ENCODE data around the gene MACROD2. TPM values are rescaled to one million over a fixed set of nuclear protein-coding genes. Genes with fewer than 3 reads are reported as not detected.
A peak's percentile ranks its signal among the peaks of the same experiment; 100 is the strongest.

Gene MACROD2
- total RNA-seq, 1 experiment from 2014 or later, result not detected

DNA sequence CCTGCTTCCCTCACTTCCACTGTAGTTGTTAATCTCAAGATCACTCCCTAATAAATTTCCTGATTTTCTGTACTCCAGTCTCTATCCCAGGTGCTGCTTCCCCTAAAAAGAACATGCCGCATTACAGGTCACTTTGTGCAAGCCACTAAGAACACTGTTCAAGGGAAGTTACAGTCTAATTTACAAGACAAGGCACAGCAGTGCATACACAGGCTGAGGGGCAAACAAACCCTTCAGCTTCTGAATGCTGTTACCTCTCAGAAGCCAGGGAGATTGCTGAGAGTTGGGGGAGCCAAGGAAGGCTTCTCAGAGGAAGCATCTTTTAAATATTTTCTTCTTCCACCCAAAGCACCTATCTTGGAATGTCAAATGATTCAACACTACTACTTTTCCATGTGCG is 787.4 kb downstream of the MACROD2 start:
- in situ Hi-C loops (cut with HindIII; ENCODE audit: low sequenced_read_pairs), result no loop called here
- no peak for DNase-seq (ENCODE audit: low spot score)

DNA sequence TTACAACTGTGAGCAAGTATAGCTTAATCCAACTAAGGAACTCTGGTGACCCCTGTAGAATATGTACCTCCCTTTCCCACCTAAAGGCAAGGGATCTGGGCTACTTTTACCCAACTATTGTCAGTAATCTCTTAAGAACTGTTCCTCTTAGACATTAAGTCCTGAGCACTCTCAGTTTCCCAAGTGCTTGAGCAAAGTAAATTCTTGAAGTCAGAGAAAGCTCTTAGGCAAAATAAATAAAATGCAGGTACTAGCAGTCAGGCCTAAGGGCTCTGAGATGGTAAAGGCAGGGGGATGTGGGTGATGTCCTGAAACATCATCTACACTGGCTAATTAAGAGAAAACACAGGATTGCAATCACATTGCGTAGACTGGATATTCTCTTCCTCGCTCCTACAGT is 788.5 kb downstream of the MACROD2 start:
- DNase-seq (ENCODE audit: low spot score), result no peak
- in situ Hi-C loops (cut with HindIII; ENCODE audit: low sequenced_read_pairs), result no loop called here

DNA sequence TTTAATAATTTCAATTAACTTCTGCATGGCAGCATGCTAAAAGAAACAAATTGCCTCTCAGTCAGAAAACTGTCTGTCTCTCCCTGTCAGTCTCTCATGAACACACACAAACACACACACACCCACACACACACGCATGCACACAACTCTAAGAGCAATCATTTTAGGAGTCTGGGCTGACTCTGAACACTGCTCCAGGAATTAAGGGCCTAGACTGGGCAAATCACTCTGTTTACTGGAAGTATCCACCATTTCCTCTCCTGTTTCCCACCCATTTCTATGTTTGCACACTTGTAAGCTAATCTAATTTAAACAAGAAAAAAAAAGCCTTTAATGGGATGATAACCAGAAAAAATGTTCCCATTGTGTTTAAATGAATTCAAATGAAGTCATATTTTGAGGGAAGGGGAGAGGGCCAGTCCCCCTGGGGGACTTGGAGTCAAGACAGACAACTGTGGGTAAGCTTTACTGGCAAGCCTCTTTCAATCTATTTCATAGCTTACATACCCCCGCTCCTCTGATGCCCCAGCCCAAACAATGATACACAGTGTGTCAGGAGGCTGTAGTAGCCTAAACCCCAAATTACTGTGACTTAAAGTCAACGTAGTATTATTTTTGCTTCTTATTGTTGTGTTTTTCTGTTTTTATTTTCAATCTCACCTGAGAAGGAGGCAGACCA is 789.9 kb downstream of the MACROD2 start:
- in situ Hi-C loops (cut with HindIII; ENCODE audit: low sequenced_read_pairs), result no loop called here
- no peak for DNase-seq (ENCODE audit: low spot score)

DNA sequence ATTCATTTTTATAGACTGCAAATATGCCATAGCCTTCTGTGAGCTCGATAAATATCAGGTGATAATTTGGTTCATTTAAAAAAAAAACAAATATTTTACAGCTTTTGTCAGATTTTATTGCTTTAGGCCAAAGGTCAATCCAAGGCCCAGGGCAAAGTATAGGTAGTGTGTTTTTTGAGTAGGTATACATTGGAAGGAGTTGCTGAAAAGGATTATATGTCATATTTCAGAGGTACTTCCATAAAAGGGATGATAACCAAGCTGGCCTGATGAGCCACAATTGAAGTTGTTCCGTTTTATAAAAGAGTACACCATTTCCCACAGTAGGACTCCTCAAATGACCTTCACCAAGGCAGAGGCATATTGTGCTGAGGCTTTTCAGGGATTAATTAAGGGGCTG is 794.9 kb downstream of the MACROD2 start:
- DNase-seq (ENCODE audit: low spot score), result no peak
- in situ Hi-C loops (cut with HindIII; ENCODE audit: low sequenced_read_pairs), result no loop called here

DNA sequence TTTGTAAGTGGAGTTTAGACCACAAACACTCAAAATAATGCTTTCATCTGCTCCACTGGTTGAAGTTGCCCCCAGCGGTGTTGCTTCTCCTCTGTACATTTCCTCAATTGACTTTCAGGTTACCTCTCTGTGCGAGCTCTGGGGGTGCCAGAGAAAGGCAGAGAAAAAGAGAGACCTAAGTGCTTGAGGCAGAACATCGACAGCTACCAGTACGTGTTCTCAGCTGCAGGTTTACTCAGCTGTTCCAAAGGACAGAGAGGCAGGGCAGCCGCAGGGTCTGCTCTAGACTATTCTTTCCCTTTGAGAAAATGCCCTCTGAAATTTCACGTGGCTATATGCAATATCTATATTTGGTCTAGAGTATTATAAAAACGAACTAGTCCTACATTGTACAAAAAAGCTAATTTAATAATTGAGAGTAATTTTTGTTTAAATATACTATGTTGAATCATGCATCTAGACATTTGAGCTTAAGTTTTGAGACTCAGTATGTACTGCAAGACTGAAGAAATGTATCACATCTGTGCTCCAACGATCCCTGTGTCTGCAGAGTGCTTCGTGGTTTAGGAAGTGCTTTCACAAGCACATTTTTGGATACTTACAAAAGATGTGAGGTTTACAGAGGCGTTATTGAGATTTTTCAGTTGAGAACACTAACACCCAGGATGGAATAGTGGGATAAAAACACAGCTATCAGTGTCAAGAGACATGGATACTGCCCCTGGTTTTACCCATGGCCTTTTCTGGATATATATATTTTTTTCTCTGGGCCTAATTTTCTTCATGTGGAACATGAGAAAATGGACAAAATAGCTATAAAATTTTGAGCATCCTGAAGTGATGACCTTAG is 795.7 kb downstream of the MACROD2 start:
- in situ Hi-C loops (cut with HindIII; ENCODE audit: low sequenced_read_pairs), result no loop called here
- DNase-seq (ENCODE audit: low spot score), result no peak

DNA sequence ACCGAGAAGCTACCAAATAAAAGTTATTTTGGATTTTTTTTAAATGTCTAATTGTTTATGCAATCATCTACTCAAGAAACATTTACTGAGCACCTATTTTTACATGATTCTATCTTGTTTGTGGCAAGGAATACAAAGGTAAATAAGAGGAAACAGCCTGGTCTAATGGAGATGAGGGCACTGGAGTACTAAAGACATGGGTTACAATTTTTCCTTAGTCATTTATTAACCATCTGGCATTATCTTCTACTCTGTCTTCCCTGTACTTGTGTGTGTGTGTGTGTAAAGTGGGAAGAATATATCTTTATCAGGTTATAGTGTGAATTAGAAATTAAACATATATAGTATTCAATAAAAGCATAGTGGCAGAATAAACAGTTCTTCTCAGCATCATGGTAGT is 797.6 kb downstream of the MACROD2 start:
- no peak for DNase-seq (ENCODE audit: low spot score)
- in situ Hi-C loops (cut with HindIII; ENCODE audit: low sequenced_read_pairs), result no loop called here

DNA sequence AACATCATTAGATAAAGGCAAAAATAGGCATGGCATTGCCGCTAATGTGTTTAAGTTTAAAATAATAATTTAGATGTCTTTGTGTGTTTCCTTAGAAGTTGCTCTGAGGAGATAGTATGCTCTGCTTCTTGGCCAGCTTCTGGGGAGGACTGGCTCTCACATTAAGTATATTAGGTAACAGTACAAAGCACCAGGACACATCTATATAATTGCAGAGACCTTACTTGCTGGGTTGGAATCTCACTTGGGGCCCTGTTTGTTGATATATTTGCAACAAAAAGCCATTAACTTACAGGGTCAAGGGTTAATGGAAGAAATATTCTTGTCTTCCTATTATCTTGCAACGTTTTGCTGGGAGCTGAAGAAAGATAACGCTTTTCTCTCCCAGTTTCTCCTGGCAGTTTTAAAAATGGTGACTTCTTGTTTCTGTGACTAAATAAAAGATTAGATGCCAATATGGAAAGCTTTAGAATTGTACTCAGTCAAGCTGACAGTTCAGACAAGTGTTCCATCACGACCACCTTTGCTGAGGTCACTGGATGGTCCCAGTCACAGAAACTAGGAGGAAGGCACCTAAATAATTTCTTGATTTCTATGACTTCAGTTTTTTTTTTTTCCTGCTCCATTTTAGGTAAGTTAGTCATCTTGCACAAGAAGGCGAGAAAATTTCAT is 804.4 kb downstream of the MACROD2 start:
- in situ Hi-C loops (cut with HindIII; ENCODE audit: low sequenced_read_pairs), result no loop called here

DNA sequence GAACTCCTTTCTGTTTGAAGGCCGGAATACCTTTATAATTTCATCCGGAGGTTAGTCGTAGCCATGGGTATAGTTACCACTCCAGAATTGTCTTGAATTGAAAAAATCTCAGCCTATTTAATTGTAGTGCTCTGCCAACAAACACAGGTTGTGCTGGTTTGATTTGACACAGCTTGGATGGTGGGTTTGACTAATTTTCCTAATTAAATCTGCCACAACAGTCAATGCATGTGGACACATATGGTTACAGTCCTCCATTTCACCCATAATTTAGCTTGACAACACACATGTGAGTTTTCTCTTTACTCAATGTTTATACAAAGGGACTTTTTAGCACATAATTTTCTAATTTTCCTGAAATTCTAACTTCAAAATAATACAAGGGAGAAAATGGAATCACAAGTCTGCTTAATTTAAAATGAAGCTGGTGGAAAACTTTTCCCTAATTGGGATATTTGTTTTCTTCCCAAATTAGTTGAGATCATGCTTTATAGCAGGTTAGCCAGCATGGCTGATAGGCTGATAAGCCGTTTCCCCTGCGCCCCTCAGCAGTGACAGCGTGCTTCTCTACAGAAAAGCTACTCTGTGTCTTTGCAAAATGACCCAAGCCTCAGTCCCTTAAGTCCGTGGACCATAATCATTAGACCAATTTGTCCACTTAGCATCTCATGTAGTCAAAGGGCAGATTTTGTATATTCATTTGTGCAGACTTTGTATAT is 805.5 kb downstream of the MACROD2 start:
- in situ Hi-C loops (cut with HindIII; ENCODE audit: low sequenced_read_pairs), result no loop called here
- DNase-seq (ENCODE audit: low spot score), result no peak

More for the DNA sequence above, 804.4 kb downstream of the MACROD2 start:
- no peak for DNase-seq (ENCODE audit: low spot score)

DNA sequence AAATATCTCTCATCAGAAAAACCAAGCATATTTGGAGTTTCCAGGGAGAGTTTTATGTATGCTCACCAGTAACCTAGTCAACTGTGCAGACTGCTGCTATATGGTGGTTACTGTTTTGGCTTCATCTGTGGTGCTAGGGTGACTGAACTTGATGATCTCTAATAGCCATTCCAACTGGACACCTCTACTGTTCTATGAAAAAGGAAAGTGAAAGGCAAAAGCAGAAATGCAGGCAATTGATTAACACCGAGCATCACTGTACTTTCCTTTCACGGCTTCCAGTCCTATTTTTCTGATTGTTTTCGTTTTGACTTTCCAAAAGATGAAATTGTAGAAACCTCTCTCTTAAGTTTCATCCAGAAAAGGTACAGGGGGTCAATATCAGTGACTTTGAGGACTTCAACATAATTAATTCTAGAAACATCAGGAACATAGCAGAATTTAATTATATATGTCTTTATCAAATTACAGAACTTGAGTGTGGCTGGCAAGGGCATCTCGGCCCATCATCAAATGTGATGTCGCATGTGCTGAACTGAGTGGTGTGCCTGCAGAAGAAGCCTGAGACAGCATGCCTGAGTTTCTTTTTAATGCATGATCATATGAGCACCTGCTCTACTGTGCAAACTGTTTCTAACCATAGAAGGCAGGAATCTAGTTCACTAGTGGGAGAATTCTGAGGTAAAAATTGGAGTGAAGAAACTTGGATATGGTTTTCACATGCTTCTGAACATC is 806.4 kb downstream of the MACROD2 start:
- no peak for DNase-seq (ENCODE audit: low spot score)
- in situ Hi-C loops (cut with HindIII; ENCODE audit: low sequenced_read_pairs), result no loop called here

DNA sequence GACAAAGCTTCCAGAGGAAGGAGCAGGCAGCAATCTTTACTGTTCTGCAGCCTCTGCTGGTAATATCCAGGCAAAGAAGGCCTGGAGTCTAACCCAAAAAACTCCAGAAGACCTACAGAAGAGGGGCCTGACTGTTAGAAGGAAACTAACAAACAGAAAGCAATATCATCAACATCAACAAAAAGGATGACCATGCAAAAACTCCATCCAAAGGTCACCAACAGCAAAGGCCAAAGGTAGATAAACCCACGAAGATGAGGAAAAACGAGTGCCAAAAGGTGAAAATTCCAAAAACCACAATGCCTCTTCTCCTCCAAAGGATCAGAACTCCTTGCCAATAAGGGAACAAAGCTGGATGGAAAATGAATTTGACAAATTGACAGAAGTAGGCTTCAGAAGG is 811.9 kb downstream of the MACROD2 start:
- in situ Hi-C loops (cut with HindIII; ENCODE audit: low sequenced_read_pairs), result no loop called here
- DNase-seq (ENCODE audit: low spot score), result no peak

DNA sequence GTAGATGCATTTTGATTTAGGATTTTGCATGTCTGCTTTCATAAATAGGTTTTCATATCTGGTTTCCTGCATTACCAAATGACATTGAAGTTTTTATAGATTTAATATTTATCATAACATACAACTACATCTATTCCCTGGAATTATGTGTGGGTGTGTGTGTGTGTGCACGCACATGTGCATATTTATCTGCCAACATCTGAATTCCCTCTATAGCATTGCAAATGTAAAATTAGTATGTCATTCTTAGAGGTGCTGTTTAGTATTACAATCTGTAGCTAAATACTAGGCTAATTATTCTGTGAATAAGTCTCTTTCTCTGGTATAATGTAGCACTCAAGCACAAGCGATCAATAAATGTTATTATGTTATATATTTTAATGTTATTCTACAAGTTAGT is 820.0 kb downstream of the MACROD2 start:
- in situ Hi-C loops (cut with HindIII; ENCODE audit: low sequenced_read_pairs), result no loop called here
- no peak for DNase-seq (ENCODE audit: low spot score)

DNA sequence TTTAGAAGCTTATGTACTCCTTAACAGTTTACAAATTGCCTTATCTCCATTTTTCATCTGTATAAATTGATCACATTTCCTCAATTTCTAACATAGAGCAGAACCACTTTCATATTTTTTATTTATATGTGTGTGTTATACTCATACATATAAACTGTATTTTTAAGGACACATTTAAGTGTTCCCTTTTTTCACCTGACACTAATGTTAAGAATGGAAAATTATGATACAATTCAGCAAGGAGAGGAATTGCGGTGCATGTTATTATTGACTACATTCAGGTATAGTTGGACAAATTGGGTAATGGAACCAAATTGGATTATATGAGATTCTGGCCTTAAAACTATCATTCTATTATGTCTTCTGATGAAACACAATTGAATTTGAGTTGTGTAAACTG is 821.2 kb downstream of the MACROD2 start:
- in situ Hi-C loops (cut with HindIII; ENCODE audit: low sequenced_read_pairs), result no loop called here
- DNase-seq (ENCODE audit: low spot score), result no peak

DNA sequence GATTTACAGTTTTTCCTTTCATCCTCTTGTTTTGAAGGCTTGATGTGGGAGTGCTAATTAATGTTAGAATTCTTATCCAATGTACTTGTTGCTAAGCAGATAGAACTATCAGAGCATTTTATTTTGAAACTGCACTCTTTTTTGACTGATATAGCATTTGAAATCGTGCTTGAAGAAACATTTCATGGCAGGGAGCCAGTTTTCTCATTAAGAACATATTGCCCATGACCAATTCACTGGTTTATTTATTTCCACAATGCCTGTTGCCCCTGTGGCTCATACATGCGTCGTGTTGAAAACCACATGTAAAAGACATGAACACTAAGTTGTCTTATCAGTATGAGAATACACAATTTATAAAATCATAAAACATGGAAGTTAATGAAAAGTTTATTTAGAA is 821.8 kb downstream of the MACROD2 start:
- in situ Hi-C loops (cut with HindIII; ENCODE audit: low sequenced_read_pairs), result no loop called here
- DNase-seq (ENCODE audit: low spot score), result no peak

DNA sequence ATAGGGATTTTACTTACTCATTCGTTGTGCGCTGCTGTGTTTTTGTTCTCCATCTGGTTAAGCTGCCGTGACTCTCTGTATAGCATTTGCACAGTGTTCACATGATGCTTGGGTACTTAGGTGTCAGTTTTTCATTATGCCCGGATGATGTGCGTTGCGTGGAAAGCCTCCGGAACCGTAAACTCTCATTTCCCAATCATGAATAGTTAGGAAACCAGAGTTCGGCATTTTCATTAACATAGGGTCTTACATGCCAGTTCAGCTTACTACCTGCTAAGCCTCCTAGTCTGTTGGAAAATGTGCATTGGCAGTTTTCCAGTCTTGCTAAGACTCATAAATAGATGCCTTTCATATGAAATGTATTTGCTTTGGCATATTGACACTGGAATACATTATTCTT is 825.5 kb downstream of the MACROD2 start:
- DNase-seq (ENCODE audit: low spot score), result peak; percentile 32
- in situ Hi-C loops (cut with HindIII; ENCODE audit: low sequenced_read_pairs), result no loop called here

DNA sequence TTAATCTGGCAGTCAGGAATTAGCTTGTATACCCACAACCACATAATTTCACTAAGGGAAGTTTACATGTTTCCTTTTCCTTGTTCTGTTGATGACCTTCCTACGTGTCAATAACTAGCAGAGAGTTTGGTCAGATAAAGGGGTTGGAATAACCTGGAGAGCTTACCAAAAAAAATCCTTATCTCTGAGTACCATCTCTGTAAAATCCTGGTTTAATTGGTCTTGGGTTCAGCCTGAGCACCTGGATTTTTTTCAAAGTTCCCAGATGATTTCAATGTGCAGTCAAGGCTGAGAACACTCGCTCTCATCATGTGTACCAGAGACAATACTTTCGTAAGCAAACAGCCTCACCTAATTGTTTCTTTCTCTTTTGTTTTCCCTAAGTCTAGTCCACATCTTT is 825.9 kb downstream of the MACROD2 start:
- in situ Hi-C loops (cut with HindIII; ENCODE audit: low sequenced_read_pairs), result no loop called here
- DNase-seq (ENCODE audit: low spot score), result no peak

DNA sequence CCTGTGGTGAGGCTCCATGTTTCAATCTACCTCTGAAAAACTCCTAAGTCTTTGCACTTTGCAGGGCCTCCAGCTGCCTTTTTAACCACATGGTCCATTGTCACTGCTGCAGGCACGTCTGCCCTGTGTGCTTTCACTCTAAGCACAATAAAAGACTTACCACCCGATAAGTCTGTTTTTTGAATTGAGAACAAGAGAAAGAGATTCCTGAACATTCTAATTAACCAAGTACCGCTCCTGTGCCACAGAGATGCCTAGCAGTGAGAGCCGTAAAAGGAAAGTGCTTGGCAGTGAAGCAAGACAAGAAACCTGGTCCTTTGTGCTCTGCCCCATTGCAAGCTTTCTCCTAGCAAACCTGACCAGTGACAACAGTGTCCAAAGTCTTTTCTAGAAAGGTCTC is 829.7 kb downstream of the MACROD2 start:
- DNase-seq (ENCODE audit: low spot score), result peak; percentile 66
- in situ Hi-C loops (cut with HindIII; ENCODE audit: low sequenced_read_pairs), result no loop called here

DNA sequence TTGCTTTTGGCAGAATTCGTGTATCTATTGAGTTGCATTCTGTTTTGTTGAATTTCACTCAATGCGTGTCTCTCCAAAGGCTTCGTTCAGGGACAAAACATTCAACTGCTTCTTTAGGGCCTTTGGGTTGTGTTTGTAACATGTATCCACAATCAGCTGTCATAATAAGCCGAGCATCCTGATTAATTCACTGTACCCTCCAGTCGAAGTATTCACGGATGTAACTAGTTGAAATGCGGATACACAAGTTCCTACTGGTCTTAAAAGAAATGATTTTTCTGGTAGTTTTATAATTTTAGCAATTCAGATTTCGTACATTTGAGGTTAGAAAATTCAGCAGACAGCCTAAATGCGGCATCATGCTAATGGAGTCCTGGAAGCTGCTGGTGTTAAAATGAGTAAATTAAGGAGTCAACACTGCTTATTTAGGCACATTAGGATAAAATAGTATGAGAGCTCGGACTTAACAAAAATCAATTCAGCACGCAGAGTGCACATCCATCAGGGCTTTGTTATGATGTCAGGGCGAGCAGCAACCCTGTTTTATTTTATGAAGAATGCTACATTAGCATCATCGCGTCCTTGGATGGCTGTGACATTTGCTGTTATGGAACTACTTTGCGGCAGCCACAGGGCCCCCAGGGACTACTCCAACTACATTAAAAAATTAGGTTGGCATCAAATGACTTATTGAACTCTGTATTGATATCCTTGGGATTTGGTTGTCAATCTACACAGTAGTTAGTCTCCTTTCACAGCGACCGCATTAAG is 831.4 kb downstream of the MACROD2 start:
- no peak for DNase-seq (ENCODE audit: low spot score)
- in situ Hi-C loops (cut with HindIII; ENCODE audit: low sequenced_read_pairs), result no loop called here

DNA sequence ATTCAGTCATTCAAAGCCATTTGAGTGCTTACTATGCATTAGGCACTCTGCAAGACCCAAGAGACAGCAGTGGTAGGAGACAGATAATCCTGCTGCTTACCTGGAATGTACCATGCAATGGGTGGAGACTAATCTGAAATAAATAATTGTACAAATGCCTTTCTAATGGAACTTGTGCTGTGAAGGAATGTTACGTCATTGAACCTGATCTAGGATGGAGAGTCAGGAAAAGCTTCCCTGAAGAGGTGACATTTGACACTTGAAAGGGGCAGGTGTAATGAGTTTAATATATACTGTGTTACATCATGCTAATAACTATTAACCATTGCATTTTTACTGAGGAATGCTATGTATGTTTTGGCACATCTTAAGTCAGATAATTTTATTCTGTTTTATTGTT is 833.1 kb downstream of the MACROD2 start:
- no peak for DNase-seq (ENCODE audit: low spot score)
- in situ Hi-C loops (cut with HindIII; ENCODE audit: low sequenced_read_pairs), result no loop called here

Measured in G401 (cell line).